K562 (cell line): Measurements from ENCODE around the gene RAB25.

Experiments used
- BDP1 ChIP-seq: IDR thresholded peaks from 3 replicates; pipeline ENCODE4 v1.6.1; 2011; ENCODE audit not compliant: insufficient read length, insufficient read depth
- CC2D1A ChIP-seq: fragments of 450-650 bp; IDR thresholded peaks from 2 replicates; pipeline ENCODE4 v1.6.1; 2017; ENCODE audit warnings: mild to moderate bottlenecking
- CHD4 ChIP-seq: fragments of 200-600 bp; sonication (generic); IDR thresholded peaks from 3 replicates; pipeline ENCODE4 v1.6.1; 2012; ENCODE audit warnings: low read depth, mild to moderate bottlenecking, mixed read lengths, low read length, inconsistent platforms; ENCODE audit not compliant: insufficient read depth, insufficient replicate concordance, poor library complexity, severe bottlenecking
- CREB1 ChIP-seq, 2 experiments: sonication (generic) in 1 of 2; formaldehyde crosslinking in 1 of 2; IDR thresholded peaks; 2 replicates each; pipeline versions ENCODE4 v1.6.1 to v1.8.0; 2012 to 2022; ENCODE audit warnings: inconsistent platforms in 1 of 2, mild to moderate bottlenecking in 1 of 2, missing genetic modification reagents in 1 of 2, moderate library complexity in 1 of 2
- MAZ ChIP-seq, 2 experiments: fragments of 450-650 bp in 1 of 2; sonication (generic) in 1 of 2; formaldehyde crosslinking; IDR thresholded peaks in 1 of 2; conservative IDR thresholded peaks in 1 of 2; 2 replicates each; pipeline versions ENCODE4 v1.4.0 to v1.5.0; 2020; ENCODE audit warnings: mild to moderate bottlenecking in 1 of 2, missing genetic modification reagents in 1 of 2
- MEF2A ChIP-seq: IDR thresholded peaks from 2 replicates; pipeline ENCODE4 v1.6.1; 2011; ENCODE audit warnings: low read depth, mild to moderate bottlenecking, low read length, moderate library complexity; ENCODE audit not compliant: control insufficient read depth
- REST ChIP-seq, 2 experiments: fragments of 450-650 bp; formaldehyde crosslinking in 1 of 2; IDR thresholded peaks; 2 replicates each; pipeline versions ENCODE4 v1.4.0 to v1.6.1; 2014 to 2020; ENCODE audit warnings: mild to moderate bottlenecking in 2 of 2, borderline replicate concordance in 1 of 2, low read depth in 1 of 2
- YBX1 ChIP-seq: fragments of 450-650 bp; IDR thresholded peaks from 2 replicates; pipeline ENCODE4 v1.7.1; 2016; ENCODE audit warnings: mild to moderate bottlenecking

GRCh38 chr1:156065212-156065611, 4.3 kb downstream of the RAB25 start:
- TF ChIP-seq REST (IDR thresholded peaks at IDR 0.05; ENCODE audit: borderline replicate concordance): no peak
- TF ChIP-seq REST (CRISPR knock-in tag; IDR thresholded peaks at IDR 0.05; ENCODE audit: low read depth): no peak
- no peak for TF ChIP-seq MEF2A
- TF ChIP-seq CHD4: no peak
- no peak for TF ChIP-seq BDP1
- no peak for TF ChIP-seq YBX1
- no peak for TF ChIP-seq MAZ (CRISPR knock-in tag; conservative IDR thresholded peaks at IDR 0.05 in 1 of 2, IDR thresholded peaks at IDR 0.05 in 1 of 2)
- no peak for TF ChIP-seq CC2D1A
- no peak for TF ChIP-seq CREB1 (IDR thresholded peaks at IDR 0.05)
- TF ChIP-seq CREB1 (CRISPR knock-in tag; IDR thresholded peaks at IDR 0.05): no peak
